ENCODE results near the gene ZNF764. TPM values are rescaled to one million over a fixed set of nuclear protein-coding genes. Genes with fewer than 3 reads are reported as not detected.

Gene ZNF764
- total RNA-seq, 4 donors from 2014 or later: 3.7 to 5.5 (median 4.9) TPM

GRCh38 chr16:30603945-30604315 lies 45.8 kb upstream of the ZNF764 start:
- ATAC-seq: no peak
- intact Hi-C loops (cut with DNase I; ENCODE audit: low total_unique reads): no loop called here
- H3K9me3 ChIP-seq: no peaks in the 10 kb centered on the region
- TF ChIP-seq CTCF (IDR thresholded peaks at IDR 0.05 in 4 of 5, conservative IDR thresholded peaks at IDR 0.05 in 1 of 5) (no peak), POLR2A (IDR thresholded peaks at IDR 0.05) (no peak)
- H3K27me3 ChIP-seq: no peaks in the 10 kb centered on the region
- H3K36me3 ChIP-seq: peaks cover 0 to 51% of the 10 kb centered on the region in 2 donors
- no peak overlapping the region for H3K27ac ChIP-seq
- H3K4me3 ChIP-seq: no peak overlapping the region
- no peak for DNase-seq
- no peaks in the 10 kb centered on the region for H3K4me1 ChIP-seq
- in situ Hi-C loops (cut with MboI; ENCODE audit: low sequenced_read_pairs in 4 of 4): no loop called here

GRCh38 chr16:30602616-30603277 lies 44.6 kb upstream of the ZNF764 start:
- peak overlapping the region in 1 of 4 donors; percentile 9 for H3K27ac ChIP-seq
- no peak for TF ChIP-seq CTCF (IDR thresholded peaks at IDR 0.05 in 4 of 5, conservative IDR thresholded peaks at IDR 0.05 in 1 of 5)
- TF ChIP-seq POLR2A (IDR thresholded peaks at IDR 0.05): no peak
- H3K4me3 ChIP-seq: no peak overlapping the region
- no peaks in the 10 kb centered on the region for H3K4me1 ChIP-seq
- in situ Hi-C loops (cut with MboI; ENCODE audit: low sequenced_read_pairs in 4 of 4): no loop called here
- no peaks in the 10 kb centered on the region for H3K27me3 ChIP-seq
- DNase-seq (no peak), ATAC-seq (no peak)
- intact Hi-C loops (cut with DNase I; ENCODE audit: low total_unique reads): no loop called here
- peaks cover 0 to 46% of the 10 kb centered on the region in 2 donors for H3K36me3 ChIP-seq
- no peaks in the 10 kb centered on the region for H3K9me3 ChIP-seq

GRCh38 chr16:30601966-30602365 lies 43.8 kb upstream of the ZNF764 start:
- Histone ChIP-seq H3K27me3 (no peaks in the 10 kb centered on the region), H3K27ac (no peak overlapping the region), H3K4me3 (no peak overlapping the region), H3K4me1 (no peaks in the 10 kb centered on the region), H3K36me3 (peaks cover 0 to 40% of the 10 kb centered on the region in 2 donors), H3K9me3 (no peaks in the 10 kb centered on the region)
- DNase-seq (no peak), ATAC-seq (no peak)
- TF ChIP-seq CTCF (IDR thresholded peaks at IDR 0.05 in 4 of 5, conservative IDR thresholded peaks at IDR 0.05 in 1 of 5): no peak
- TF ChIP-seq POLR2A (IDR thresholded peaks at IDR 0.05): no peak
- intact Hi-C loops (cut with DNase I; ENCODE audit: low total_unique reads) (no loop called here), in situ Hi-C loops (cut with MboI; ENCODE audit: low sequenced_read_pairs in 4 of 4) (no loop called here)

GRCh38 chr16:30600929-30601328 lies 42.8 kb upstream of the ZNF764 start:
- Histone ChIP-seq H3K4me1 (no peaks in the 10 kb centered on the region), H3K27ac (no peak overlapping the region), H3K4me3 (no peak overlapping the region), H3K27me3 (no peaks in the 10 kb centered on the region), H3K9me3 (no peaks in the 10 kb centered on the region), H3K36me3 (peaks cover 0 to 30% of the 10 kb centered on the region in 2 donors)
- DNase-seq: no peak
- TF ChIP-seq CTCF (IDR thresholded peaks at IDR 0.05 in 4 of 5, conservative IDR thresholded peaks at IDR 0.05 in 1 of 5): no peak
- no peak for TF ChIP-seq POLR2A (IDR thresholded peaks at IDR 0.05)
- in situ Hi-C loops (cut with MboI; ENCODE audit: low sequenced_read_pairs in 4 of 4): no loop called here
- intact Hi-C loops (cut with DNase I; ENCODE audit: low total_unique reads): no loop called here
- no peak for ATAC-seq

GRCh38 chr16:30600215-30600614 lies 42.0 kb upstream of the ZNF764 start:
- intact Hi-C loops (cut with DNase I; ENCODE audit: low total_unique reads): no loop called here
- no peak overlapping the region for H3K27ac ChIP-seq
- TF ChIP-seq CTCF (IDR thresholded peaks at IDR 0.05 in 4 of 5, conservative IDR thresholded peaks at IDR 0.05 in 1 of 5) (no peak), POLR2A (IDR thresholded peaks at IDR 0.05) (no peak)
- in situ Hi-C loops (cut with MboI; ENCODE audit: low sequenced_read_pairs in 4 of 4): no loop called here
- ATAC-seq: no peak
- no peak overlapping the region for H3K4me3 ChIP-seq
- peaks cover 0 to 25% of the 10 kb centered on the region in 2 donors for H3K36me3 ChIP-seq
- H3K27me3 ChIP-seq: no peaks in the 10 kb centered on the region
- no peak for DNase-seq
- H3K4me1 ChIP-seq: no peaks in the 10 kb centered on the region
- no peaks in the 10 kb centered on the region for H3K9me3 ChIP-seq

Data from gastrocnemius medialis (tissue), 4 donors.